NCI-H526 treated with DMSO at 0.1 percent for 48 hours (cell line): Measurements from ENCODE around the gene SIPA1L2.
"Not testable (repeated sequence)": the region's sequence is repeated elsewhere in the genome, so short reads cannot be mapped to it uniquely, and the experiment has no call there.

Experiments
- DNase-seq: peaks from one replicate; lab custom pipeline; 2025; lab: John Stamatoyannopoulos, UW

Gene SIPA1L2

GRCh38 chr1:232613752-232614381 is 16.1 kb downstream of the SIPA1L2 start:
- no peak for DNase-seq

GRCh38 chr1:232612836-232613235 is 17.1 kb downstream of the SIPA1L2 start:
- not testable (repeated sequence) for DNase-seq

- no peak for DNase-seq
Measured at GRCh38 chr1:232611834-232612233, 18.1 kb downstream of the SIPA1L2 start.

DNA sequence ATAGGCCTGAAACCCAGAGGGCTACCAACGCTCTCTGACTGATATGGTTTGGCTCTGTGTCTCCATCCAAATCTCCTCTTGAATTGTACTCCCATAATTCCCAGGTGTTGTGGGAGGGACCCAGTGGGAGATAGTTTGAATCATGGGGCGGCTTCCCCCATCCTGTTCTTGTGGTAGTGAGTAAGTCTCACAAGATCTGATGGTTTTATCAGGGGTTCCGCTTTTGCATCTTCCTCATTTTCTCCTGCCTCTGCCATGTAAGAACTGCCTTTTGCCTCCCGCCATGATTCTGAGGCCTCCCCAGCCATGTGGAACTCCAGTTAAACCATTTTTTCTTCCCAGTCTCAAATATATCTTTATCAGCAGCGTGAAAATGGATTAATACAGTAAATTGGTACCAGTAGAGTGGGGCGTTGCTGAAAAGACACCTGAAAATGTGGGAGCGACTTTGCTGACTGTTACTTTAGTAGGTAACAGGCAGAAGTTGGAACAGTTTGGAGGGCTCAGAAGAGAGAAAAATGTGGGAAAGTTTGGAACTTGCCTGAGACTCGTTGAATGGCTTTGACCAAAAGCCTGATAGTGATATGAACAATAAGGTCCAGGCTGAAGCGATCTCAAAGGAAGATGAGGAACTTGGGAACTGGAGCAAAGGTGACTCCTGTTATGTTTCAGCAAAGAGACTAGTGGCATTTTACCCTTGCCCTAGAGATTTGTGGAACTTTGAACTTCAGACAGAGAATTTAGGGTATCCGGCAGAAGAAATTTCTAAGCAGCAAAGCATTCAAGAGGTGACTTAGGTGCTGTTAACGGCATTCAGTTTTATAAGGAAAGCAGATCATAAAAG is 18.8 kb downstream of the SIPA1L2 start:
- DNase-seq = not testable (repeated sequence)

- no peak for DNase-seq
Measured at GRCh38 chr1:232610192-232610901, 19.6 kb downstream of the SIPA1L2 start.

- no peak for DNase-seq
Measured at GRCh38 chr1:232608427-232608826, 21.5 kb downstream of the SIPA1L2 start.

DNA sequence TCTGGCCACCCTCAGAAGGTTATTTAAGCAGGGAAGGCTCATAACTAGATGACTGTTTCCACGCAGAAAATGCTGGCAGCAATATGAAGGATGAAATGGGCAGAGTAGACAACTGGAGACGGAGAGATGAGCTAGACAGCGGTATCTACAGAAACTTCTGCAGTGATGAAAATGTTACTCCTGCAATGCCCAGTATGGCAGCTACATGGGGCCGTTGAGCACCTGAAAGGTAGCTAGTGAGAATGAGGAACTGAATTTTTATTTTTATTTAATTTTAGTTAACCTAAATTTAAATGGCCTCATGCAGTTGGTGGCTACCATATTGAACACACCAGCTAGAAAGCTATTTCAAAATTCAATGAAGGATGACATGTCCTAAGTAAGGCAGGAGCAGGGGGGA is 27.3 kb downstream of the SIPA1L2 start:
- DNase-seq = no peak

DNA sequence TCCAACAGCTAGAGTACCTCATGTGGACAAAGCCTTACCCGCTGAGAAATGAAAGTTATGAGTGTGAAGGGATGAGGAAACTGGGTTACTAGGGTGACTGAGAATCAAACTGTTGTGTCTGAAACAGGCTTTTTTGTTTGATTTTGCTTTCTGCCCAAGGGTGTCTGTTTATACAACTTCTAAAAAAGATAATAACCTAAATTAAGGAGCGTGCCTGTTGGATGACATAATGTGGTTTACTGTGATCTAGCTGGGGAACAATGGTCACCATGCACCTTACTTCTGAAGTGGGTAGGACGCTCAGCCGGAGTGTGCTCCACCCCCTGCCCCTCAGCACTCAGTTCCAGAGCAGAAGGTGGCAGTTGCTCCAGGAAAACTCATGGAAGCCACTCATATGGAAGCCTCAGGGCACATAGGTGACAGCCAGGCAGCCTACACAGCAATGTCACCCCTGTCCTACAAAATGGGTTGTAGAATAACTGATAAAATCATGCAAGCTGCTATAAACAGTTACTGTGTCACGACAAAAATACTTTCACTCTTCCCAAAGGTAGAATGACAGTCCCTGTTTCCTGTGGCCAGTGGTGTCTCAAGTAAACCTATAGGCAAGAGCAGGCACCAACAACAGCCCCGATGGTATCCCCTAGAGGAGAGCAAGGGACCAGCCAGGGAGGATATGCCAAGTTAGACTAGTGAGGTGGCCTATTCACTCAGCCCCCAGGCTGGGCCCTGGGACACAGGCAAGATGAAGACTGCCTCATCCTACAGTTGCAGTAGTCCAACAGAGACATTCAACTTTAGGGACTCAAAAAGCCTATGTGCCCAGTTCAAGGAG is 29.3 kb downstream of the SIPA1L2 start:
- no peak for DNase-seq

DNA sequence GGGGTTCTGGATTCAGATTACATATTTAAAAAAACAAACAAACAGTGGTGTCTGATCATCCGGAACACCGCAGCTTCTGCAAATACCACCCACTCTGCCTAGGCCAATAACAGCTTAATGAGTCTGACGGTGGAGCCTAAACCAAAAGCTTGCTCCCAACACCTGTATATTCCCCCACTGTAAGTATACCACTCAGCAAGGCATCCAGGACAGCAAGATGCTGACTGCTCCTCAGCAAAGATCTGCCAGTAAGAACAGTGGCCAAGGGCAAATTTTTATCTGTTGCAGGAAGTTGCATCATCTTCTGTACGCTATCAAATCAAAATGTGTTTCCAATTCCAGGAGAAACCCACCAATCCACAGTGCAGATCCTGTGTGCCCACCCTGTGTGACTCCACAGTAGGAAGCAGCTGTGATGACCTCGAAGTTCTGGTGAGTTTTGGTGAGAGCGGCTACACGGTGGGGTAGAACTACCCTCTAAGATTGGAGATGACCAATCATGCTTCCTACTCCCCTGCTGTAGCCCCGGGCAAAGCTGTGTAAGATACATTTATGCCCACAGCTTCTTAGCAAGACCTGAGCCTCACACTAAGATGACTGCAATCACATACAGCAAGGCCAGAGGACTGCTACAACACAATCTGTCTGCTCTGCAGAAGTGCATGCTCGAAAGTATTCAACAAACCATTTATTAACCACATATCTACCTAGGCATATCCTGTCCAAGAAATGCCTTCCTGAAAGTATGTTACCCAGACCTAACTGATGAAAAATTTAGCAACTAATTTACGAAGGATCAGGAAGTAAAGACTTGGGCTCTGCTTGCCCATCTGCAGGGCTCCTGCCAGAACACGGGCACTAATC is 30.5 kb downstream of the SIPA1L2 start:
- peak; percentile 72 for DNase-seq

DNA sequence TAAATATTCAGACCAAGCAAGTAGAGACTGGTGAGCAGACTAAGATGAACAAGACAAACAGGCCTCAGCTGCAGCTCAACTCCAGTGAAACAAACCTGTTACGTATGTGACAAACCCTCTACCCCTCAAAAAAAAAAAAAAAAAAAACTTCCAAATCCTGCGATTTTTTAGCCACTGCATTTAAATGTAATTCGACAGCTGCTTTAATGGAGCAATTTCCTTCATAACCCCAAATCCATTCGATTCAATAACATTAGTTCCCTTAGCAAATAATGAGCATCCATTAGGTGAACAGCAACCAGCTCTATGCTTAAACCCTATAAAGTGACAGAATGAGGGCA is 31.1 kb downstream of the SIPA1L2 start:
- no peak for DNase-seq

GRCh38 chr1:232598133-232598532 is 31.8 kb downstream of the SIPA1L2 start:
- no peak for DNase-seq

GRCh38 chr1:232597721-232598120 is 32.2 kb downstream of the SIPA1L2 start:
- DNase-seq = no peak

DNA sequence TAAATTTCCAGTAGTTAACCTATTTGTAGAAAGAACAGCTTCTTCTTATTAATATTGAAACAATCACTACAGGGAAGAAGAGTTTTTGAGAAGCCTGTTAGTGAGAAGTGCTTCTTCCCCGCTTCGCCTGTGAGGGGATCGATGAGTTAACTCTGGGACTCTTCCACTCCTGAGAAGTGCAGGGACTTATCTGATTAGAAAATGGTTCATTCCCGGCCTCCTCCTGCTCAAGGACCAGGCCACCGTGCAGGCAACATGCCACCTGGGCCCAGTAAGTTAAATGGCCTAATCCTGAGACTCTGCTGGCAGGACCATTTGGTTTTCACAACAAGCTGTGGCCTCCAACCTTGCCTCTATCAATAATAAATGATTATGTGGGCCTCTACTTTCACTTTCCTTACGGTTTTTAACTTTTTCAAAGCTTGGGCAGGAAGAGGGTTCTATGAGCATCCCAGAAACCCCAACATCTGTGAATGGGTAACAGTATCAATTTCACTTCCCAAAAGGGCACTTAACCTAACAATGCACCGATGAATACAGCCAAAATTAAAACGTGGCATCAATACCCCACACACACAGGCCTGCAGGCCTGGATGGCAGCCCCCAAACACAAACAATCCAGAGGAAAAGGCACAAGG is 33.1 kb downstream of the SIPA1L2 start:
- DNase-seq = no peak

DNA sequence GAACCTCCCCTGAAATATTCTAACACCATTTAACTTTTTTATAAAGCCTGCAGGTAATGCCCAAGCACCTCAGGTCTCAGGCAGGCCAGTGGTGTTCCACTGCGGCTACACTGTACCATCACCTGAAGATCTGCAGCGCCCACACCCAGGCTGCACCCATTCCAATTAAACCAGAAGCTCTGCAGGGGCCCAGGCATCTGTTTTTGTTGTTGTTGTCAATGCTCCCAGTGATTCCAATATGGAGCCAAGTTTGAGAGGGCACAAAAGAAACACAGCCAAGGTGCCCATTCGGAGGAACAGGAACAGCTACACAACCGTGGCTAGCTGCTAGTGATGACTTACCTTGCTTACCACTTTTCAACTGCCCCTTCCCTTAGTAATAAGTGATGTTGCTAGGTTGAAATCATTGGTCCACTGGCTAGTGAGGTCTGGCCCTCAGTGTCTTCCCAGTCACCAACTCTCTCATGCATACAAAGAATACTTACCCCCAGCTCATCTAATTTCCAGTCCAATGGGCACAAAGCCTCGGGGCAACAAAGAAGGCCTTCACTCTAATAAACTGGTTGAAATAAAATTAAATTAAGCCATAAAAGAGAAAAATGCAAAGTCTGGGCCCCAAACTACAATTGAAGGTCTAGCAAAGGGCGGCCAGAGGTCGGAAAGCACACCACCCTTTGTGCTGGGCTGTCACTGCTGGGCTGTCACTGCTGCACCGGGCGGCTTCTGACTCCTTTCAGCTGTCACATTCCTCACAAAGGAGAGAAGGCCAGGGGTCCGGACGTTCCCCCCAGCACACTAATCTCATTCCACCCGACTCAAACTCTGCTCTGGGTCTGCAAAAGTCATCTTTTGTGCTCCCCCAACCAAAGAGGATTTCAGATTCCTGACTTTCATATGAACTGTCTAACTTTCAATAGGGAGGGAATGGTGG is 34.9 kb downstream of the SIPA1L2 start:
- no peak for DNase-seq

DNA sequence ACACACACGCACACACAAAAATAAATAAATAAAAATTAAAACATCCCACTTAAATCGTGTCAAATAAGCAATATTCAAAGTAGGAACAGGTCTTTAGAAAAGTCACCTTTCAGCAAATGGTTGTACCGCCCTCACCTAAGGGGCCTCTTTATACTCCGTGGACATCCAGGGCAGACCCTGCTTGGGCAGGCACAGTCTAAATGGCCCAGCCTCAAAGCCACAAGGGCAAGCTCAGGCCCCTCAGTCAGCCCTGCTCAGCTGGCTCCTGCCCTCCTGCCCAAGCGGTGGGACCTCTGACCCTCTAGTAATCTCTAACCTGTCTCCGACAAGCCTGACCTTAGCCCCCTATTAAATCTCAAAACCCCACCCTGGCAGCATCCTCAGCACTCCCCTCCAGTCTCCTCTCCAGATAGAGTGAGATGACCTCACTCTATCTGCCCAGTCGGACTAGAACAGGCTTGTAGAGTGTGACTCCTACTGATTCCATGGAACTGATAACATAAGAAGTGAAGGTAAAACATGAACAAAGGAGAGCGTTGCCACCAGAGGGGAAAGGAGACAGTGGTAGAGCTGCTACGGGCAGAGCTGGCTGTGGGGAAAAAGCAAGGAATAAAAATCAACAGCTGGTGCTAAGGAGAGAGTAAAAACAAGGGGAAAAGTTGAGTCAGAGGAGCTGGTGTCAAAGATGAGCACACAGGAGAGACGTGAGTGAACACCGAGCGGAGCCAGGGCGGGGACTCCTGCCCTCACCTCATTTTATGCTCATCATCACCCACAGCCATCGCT is 36.0 kb downstream of the SIPA1L2 start:
- DNase-seq = no peak

- DNase-seq = no peak
Measured at GRCh38 chr1:232591344-232591743, 38.6 kb downstream of the SIPA1L2 start.

DNA sequence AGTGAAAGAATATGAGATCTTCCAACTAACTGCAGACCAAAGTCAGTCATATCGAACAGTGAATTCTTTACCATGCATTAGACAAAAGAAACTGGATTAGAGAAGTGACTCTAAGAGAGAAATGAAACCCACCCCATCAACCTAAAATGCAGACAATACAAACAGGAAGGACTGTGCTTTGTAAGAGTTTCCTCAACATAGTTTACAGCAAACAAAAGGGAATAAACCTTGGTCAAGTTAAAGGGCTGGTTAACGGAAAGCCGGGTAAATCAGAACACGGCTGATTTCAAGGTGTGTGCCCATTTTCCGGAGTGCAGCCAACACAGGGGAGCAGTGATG is 39.2 kb downstream of the SIPA1L2 start:
- DNase-seq = no peak

DNA sequence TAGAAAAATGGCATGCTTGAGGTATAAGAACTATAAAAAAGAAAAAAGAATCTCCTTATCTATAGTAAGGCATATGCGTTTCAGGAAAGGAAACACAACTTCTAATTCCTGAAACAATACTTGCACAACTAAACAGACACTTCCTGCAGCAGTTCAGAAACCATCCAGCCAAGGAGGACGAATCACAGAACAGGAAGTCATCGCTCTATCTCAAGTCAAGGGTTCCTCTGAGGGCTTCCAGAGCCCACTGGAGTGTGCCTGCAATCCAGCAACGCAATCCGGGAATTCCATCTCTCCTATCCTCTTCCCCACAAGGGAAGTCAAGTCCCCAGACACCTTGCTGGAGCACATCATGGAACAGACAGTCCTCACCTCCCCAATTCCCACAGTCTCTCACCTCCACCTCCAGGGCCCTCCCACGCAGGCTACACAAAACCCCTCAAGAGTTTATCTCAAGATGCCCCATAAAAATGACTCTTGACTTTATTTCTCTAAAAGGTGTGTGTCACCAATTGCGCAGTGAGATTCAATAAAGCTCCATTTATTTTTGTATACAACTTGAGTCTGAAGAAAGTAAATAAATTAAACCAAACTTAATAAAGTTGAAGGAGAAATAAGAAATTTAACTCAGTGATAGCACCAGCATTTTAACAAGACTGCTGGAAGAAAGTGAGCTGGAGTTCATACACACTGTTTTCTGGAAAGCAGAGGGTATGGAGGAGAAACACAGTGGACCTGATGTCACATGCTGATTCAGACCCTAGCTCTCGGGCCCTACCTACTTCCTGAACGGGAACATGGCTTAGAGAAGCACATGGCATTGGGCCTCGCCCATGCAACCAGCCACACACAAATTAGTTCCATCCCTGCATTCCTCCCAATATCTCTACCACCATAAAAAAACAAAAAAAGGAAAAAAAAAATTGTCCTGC is 39.9 kb downstream of the SIPA1L2 start:
- no peak for DNase-seq
